ENCODE data around the gene DGKH.

Gene DGKH

GRCh38 chr13:42022336-42022735, 26.1 kb upstream of the DGKH start:
- Histone ChIP-seq H3K27me3 (ENCODE audit: insufficient read depth, low read length) (no peaks in the 10 kb centered on the region), H3K36me3 (ENCODE audit: insufficient read depth, low read length) (no peaks in the 10 kb centered on the region), H3K4me1 (ENCODE audit: insufficient read depth, low read length) (no peaks in the 10 kb centered on the region), H3K4me3 (ENCODE audit: low read length) (no peak overlapping the region), H3K27ac (ENCODE audit: low read depth, low read length) (no peak overlapping the region), H3K9ac (ENCODE audit: low read depth, low read length) (no peak overlapping the region), H3K9me3 (ENCODE audit: insufficient read depth, low read depth, low read length) (no peaks in the 10 kb centered on the region)
- WGBS: 93% methylated on average over 4 of the region's 4 CpGs

GRCh38 chr13:42022796-42023493, 25.5 kb upstream of the DGKH start:
- Histone ChIP-seq H3K4me1 (ENCODE audit: insufficient read depth, low read length) (no peaks in the 10 kb centered on the region), H3K27ac (ENCODE audit: low read depth, low read length) (no peak overlapping the region), H3K9ac (ENCODE audit: low read depth, low read length) (no peak overlapping the region), H3K9me3 (ENCODE audit: insufficient read depth, low read depth, low read length) (no peaks in the 10 kb centered on the region), H3K27me3 (ENCODE audit: insufficient read depth, low read length) (no peaks in the 10 kb centered on the region), H3K36me3 (ENCODE audit: insufficient read depth, low read length) (no peaks in the 10 kb centered on the region), H3K4me3 (ENCODE audit: low read length) (no peak overlapping the region)
- WGBS: 95% methylated on average over 2 of the region's 2 CpGs

GRCh38 chr13:42027286-42027685, 21.2 kb upstream of the DGKH start:
- Histone ChIP-seq H3K36me3 (ENCODE audit: insufficient read depth, low read length) (no peaks in the 10 kb centered on the region), H3K27ac (ENCODE audit: low read depth, low read length) (no peak overlapping the region), H3K9me3 (ENCODE audit: insufficient read depth, low read depth, low read length) (no peaks in the 10 kb centered on the region), H3K9ac (ENCODE audit: low read depth, low read length) (no peak overlapping the region), H3K4me3 (ENCODE audit: low read length) (no peak overlapping the region), H3K4me1 (ENCODE audit: insufficient read depth, low read length) (no peaks in the 10 kb centered on the region), H3K27me3 (ENCODE audit: insufficient read depth, low read length) (no peaks in the 10 kb centered on the region)

- WGBS: 84% methylated on average over 3 of the region's 3 CpGs
- Histone ChIP-seq H3K4me3 (ENCODE audit: low read length) (no peak overlapping the region), H3K27me3 (ENCODE audit: insufficient read depth, low read length) (no peaks in the 10 kb centered on the region), H3K9me3 (ENCODE audit: insufficient read depth, low read depth, low read length) (no peaks in the 10 kb centered on the region), H3K4me1 (ENCODE audit: insufficient read depth, low read length) (no peaks in the 10 kb centered on the region), H3K9ac (ENCODE audit: low read depth, low read length) (no peak overlapping the region), H3K36me3 (ENCODE audit: insufficient read depth, low read length) (no peaks in the 10 kb centered on the region), H3K27ac (ENCODE audit: low read depth, low read length) (no peak overlapping the region)
Measured at GRCh38 chr13:42028113-42028799, 20.2 kb upstream of the DGKH start.

GRCh38 chr13:42035905-42036521, 12.4 kb upstream of the DGKH start:
- Histone ChIP-seq H3K9ac (ENCODE audit: low read depth, low read length) (no peak overlapping the region), H3K36me3 (ENCODE audit: insufficient read depth, low read length) (no peaks in the 10 kb centered on the region), H3K27ac (ENCODE audit: low read depth, low read length) (no peak overlapping the region), H3K9me3 (ENCODE audit: insufficient read depth, low read depth, low read length) (peaks cover 5% of the 10 kb centered on the region; the same call in 1 of the 2 replicates), H3K4me1 (ENCODE audit: insufficient read depth, low read length) (no peaks in the 10 kb centered on the region), H3K27me3 (ENCODE audit: insufficient read depth, low read length) (peaks cover 39% of the 10 kb centered on the region), H3K4me3 (ENCODE audit: low read length) (no peak overlapping the region)

GRCh38 chr13:42036711-42037110, 11.7 kb upstream of the DGKH start:
- no peaks in the 10 kb centered on the region for H3K4me1 ChIP-seq (ENCODE audit: insufficient read depth, low read length)
- H3K36me3 ChIP-seq (ENCODE audit: insufficient read depth, low read length): no peaks in the 10 kb centered on the region
- H3K27me3 ChIP-seq (ENCODE audit: insufficient read depth, low read length): peaks cover 46% of the 10 kb centered on the region
- no peak overlapping the region for H3K27ac ChIP-seq (ENCODE audit: low read depth, low read length)
- no peak overlapping the region for H3K4me3 ChIP-seq (ENCODE audit: low read length)
- no peak overlapping the region for H3K9ac ChIP-seq (ENCODE audit: low read depth, low read length)
- peaks cover 5% of the 10 kb centered on the region; the same call in 1 of the 2 replicates for H3K9me3 ChIP-seq (ENCODE audit: insufficient read depth, low read depth, low read length)
- WGBS: 91% methylated on average over 3 of the region's 3 CpGs

GRCh38 chr13:42038661-42039456, 9.6 kb upstream of the DGKH start:
- Histone ChIP-seq H3K4me1 (ENCODE audit: insufficient read depth, low read length) (peaks cover 8% of the 10 kb centered on the region; the same call in 1 of the 2 replicates), H3K27ac (ENCODE audit: low read depth, low read length) (no peak overlapping the region), H3K36me3 (ENCODE audit: insufficient read depth, low read length) (no peaks in the 10 kb centered on the region), H3K9ac (ENCODE audit: low read depth, low read length) (no peak overlapping the region), H3K27me3 (ENCODE audit: insufficient read depth, low read length) (peaks cover 59% of the 10 kb centered on the region), H3K4me3 (ENCODE audit: low read length) (peak overlapping the region; percentile 88; the same call in 1 of the 2 replicates), H3K9me3 (ENCODE audit: insufficient read depth, low read depth, low read length) (peaks cover 5% of the 10 kb centered on the region; the same call in 1 of the 2 replicates)
- 89% methylated on average over 19 of the region's 19 CpGs for WGBS

- Histone ChIP-seq H3K4me1 (ENCODE audit: insufficient read depth, low read length) (peaks cover 8% of the 10 kb centered on the region; the same call in 1 of the 2 replicates), H3K36me3 (ENCODE audit: insufficient read depth, low read length) (no peaks in the 10 kb centered on the region), H3K9ac (ENCODE audit: low read depth, low read length) (peak overlapping the region; percentile 69), H3K27ac (ENCODE audit: low read depth, low read length) (peak overlapping the region; percentile 60; the same call in 1 of the 2 replicates), H3K9me3 (ENCODE audit: insufficient read depth, low read depth, low read length) (peaks cover 5% of the 10 kb centered on the region; the same call in 1 of the 2 replicates), H3K27me3 (ENCODE audit: insufficient read depth, low read length) (peaks cover 59% of the 10 kb centered on the region), H3K4me3 (ENCODE audit: low read length) (peak overlapping the region; percentile 88)
- WGBS: 32% methylated on average over 14 of the region's 14 CpGs
Measured at GRCh38 chr13:42039457-42039945, 8.9 kb upstream of the DGKH start.

GRCh38 chr13:42039946-42040729, 8.3 kb upstream of the DGKH start:
- Histone ChIP-seq H3K4me1 (ENCODE audit: insufficient read depth, low read length) (peaks cover 8% of the 10 kb centered on the region; the same call in 1 of the 2 replicates), H3K9ac (ENCODE audit: low read depth, low read length) (peak overlapping the region; percentile 69), H3K9me3 (ENCODE audit: insufficient read depth, low read depth, low read length) (peaks cover 5% of the 10 kb centered on the region; the same call in 1 of the 2 replicates), H3K4me3 (ENCODE audit: low read length) (peak overlapping the region; percentile 88), H3K36me3 (ENCODE audit: insufficient read depth, low read length) (no peaks in the 10 kb centered on the region), H3K27me3 (ENCODE audit: insufficient read depth, low read length) (peaks cover 66% of the 10 kb centered on the region), H3K27ac (ENCODE audit: low read depth, low read length) (peak overlapping the region; percentile 60; the same call in 1 of the 2 replicates)
- WGBS: under 1% methylated on average over 89 of the region's 91 CpGs

- H3K27ac ChIP-seq (ENCODE audit: low read depth, low read length): no peak overlapping the region; the same call in 1 of the 2 replicates
- no peaks in the 10 kb centered on the region for H3K36me3 ChIP-seq (ENCODE audit: insufficient read depth, low read length)
- peak overlapping the region; percentile 85; the same call in 1 of the 2 replicates for H3K9ac ChIP-seq (ENCODE audit: low read depth, low read length)
- peaks cover 8% of the 10 kb centered on the region; the same call in 1 of the 2 replicates for H3K4me1 ChIP-seq (ENCODE audit: insufficient read depth, low read length)
- under 1% methylated on average over 49 of the region's 49 CpGs for WGBS
- H3K27me3 ChIP-seq (ENCODE audit: insufficient read depth, low read length): peaks cover 71% of the 10 kb centered on the region
- H3K4me3 ChIP-seq (ENCODE audit: low read length): peak overlapping the region; percentile 88
- peaks cover 5% of the 10 kb centered on the region; the same call in 1 of the 2 replicates for H3K9me3 ChIP-seq (ENCODE audit: insufficient read depth, low read depth, low read length)
Measured at GRCh38 chr13:42040730-42041010, 7.8 kb upstream of the DGKH start.
